H1 (cell line): Measurements from ENCODE around the gene CCDC136. TPM values are rescaled to one million over a fixed set of nuclear protein-coding genes. Genes with fewer than 3 reads are reported as not detected.

Experiments
- MAFK ChIP-seq: IDR thresholded peaks from 2 replicates; pipeline ENCODE4 v1.6.1; 2012; ENCODE audit warnings: low read depth, mild to moderate bottlenecking, improper control_type of control experiment, low read length
- SP2 ChIP-seq: IDR thresholded peaks from 2 replicates; pipeline ENCODE4 v1.6.1; 2012; ENCODE audit warnings: mild to moderate bottlenecking, low read length, inconsistent platforms
- polyA plus RNA-seq, 7 experiments: library from polyadenylated mRNA; depleted of rRNA in 3 of 7; stranded (reverse) in 5 of 7; unstranded in 2 of 7; fragments of >200 nt in 5 of 7; fragments of 200-250 nt in 2 of 7; gene quantifications; 1 replicate in 5 of 7; 2 replicates in 1 of 7; 4 replicates in 1 of 7; pipeline versions ENCODE4 v1.2.1 to v1.2.3, GENCODE V29; 2011 to 2013; ENCODE audit warnings: missing spikeins in 2 of 7, mixed read lengths in 2 of 7
- total RNA-seq: library from RNA; stranded (reverse); fragmentation: NEBNext Ultra II Directional; extraction: Animal tissue kit (Norgen Biotek cat#: 25700); gene quantifications from 2 replicates; pipeline ENCODE4 v1.2.1, GENCODE V29; 2021

The CCDC136 gene
- total and polyA plus RNA-seq, 2 of the 8 experiments (the other 6 are each of a cell fraction or from before 2014, with no cell fraction given), result 35.6 to 47.7 TPM

DNA sequence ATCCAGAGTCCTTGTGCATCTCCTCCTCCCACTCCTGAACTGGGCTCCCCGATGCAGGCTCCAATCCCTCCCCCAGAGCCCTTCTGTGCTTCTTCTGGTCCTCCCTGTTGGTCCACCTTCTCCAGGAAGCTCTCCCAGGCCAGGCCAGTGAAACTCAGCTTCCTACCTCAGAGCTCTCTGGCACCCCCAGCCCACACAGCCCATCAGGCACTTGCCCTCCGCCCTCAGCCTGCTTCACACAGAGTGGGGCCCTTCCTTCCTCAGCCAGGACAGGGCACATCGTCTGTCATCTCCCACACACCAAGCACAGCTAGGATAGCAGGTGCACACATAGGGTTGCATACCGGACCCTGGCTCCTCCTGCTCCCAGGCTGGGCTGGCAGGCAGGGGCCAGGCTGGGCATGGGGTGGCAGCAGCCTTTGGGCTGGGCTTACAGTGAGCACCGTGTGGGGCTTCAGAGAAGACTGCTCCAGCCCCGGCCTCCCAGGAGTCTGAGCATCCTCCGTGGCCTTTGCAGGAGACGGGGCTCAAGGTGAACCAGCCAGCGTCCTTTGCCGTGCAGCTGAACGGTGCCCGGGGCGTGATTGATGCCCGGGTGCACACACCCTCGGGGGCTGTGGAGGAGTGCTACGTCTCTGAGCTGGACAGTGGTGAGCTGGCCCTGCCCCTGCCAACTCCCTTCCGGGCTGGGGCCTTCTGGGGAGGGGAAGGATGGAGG is 64.4 kb downstream of the CCDC136 start (continued):
- TF ChIP-seq MAFK, result no peak
- TF ChIP-seq SP2, result no peak
